GM21423 (cell line): Measurements from ENCODE around the gene GADD45G.

Experiments used
- ATAC-seq: cut with Tn5 transposase; IDR thresholded peaks from one replicate; pipeline ENCODE4 v1.9.1; 2021; ENCODE audit warnings: mild to moderate bottlenecking, moderate library complexity; ENCODE audit not compliant: unreplicated experiment

GADD45G gene

GRCh38 chr9:89648247-89649000 lies 43.6 kb downstream of the GADD45G start:
- no peak for ATAC-seq

DNA sequence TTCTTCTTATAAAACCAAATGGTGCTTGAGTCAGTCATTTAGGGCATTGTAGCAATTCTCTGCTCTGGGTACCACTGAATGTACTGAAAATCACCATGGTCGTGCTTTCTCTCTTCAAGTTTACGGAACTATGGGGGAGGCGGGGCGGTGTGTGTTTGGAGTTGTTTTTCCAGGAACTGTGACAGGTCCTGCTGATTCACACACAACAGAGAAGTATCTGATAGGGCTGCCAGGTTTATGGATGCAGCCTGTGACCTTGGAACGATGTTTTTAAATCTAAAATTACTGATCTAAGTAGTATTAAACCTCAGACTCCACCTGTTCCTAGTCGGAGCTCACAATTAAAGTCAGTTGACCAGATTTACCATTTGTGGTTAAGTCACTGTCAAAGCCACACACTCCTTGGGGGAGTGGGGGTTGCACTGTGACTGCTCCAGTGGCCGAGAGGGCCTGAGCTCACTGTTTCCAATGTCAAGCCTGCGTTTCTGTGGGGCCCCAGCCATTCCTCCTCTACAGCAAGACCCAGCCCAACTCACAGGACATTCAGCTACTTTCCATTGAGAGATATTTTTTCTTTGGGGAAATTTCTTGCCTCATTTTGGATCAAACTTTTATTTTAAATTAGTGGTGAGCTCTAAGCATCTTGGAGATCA lies 44.4 kb downstream of the GADD45G start:
- ATAC-seq: no peak

DNA sequence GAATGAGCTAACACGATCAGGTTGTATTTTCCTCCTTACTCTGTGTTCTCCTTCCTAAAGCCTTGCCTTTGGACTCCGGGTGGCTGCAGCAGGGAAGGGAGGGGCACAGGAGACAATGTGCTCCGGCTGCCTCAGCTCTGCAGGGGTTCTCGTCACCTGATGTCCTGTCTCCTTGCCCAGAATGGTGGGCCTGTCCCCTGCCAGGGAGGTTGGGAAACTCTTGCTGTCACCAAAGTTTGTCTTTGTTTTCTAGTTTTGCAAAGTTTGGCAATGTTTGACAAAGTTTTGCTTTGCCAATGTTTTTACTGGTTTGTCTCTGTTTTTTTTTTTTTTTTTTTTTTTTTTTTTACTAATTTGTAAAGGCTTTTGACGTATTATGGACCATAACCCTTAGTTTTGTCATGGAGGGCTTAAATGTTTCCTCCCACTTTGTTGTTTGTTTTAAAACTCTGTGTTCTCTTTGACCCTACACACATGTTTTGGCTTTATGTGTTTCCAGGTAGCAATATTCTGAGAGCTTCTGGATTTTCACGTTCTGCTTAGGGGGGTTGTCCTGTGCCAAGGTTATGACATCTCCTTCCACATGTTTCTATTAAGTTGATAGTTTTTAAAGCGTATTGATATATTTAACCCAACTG lies 49.3 kb downstream of the GADD45G start:
- no peak for ATAC-seq

DNA sequence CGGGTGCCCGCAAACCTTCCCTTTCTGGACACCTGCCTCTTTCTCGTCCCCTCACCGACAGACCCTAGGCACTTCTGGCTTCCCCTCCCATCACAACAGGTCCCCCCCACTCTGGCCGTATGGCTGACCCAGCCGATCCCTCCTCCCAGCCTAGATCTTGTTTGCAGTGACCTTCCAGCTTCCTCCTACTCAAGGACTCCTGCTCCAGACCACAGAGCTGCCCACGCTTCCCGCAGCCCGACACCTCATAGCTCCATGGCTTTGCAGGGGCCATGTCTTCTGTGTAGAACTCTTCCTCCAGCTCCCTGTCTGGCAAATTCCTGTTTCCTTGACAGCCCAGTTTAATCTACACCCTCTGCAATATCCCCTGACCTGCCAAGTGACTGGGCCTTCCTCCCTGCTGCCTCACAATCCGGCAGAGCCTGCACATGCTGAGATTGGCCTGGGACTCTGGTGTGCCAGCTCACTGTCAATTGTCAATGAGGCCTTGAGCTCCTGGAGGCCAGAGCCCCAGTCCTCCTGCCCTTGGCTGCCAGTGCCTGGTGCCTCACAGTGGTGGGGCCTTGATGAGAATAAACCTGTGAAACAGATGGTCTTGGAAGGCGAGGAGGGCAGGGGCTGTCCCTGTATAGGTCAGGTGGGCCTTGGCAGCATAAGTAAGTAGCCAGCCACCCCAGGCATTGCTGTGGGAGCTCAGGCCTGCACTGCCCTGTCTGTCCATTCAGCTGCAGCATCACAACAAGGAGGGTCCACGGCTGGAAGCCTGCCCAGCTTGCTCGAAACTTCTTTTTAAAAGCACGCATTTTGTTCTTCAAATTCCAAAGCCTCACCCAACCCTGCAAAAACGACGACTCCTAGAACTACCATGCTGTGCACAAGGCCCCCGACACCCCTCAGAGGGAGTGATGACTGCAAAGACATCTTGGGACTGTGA lies 50.5 kb downstream of the GADD45G start:
- ATAC-seq: no peak
